ENCODE data around the gene RCBTB1.

DNA sequence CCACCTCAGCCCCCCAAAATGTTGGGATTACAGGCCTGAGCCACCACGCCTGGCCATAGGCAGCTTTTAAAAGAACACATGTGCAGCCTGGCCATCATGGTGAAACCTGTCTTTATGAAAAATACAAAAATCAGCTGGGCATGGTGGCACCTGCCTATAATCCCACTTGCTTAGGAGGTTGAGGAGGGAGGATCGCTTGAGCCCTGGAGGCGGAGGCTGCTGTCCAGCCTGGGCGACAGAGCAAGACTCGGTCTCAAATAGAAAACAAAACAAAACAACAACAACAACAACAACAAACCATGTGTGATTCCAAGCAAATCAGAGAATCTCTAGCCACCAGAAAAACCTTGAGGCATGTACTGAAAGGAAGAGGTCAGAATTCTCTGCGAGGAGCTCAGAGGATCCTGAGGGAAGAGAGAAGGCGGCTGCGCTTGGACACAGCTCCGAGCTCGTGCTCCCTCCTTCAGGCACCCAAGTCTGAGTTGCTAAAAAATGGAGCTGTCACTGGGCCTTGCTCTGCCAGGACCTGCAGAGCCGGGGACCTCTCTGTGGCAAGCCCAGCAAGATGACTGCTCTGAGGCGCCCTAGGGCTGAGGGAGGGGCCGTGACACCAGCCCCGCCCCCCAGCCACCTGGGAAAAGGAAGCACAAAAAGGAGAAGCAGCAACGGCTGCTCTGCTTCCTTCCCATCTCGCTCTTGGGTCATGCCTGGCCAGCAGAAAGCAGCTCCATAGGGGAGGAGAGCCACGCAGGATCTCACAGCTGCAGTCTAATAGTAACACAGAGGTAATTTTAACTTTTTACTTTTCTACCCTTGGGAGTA is 42.7 kb upstream of the RCBTB1 start, which contains the start of gene ARL11:
- TF ChIP-seq YY1 (IDR thresholded peaks at IDR 0.05; ENCODE audit: low read depth) (no peak), EP300 (IDR thresholded peaks at IDR 0.05; ENCODE audit: borderline replicate concordance) (no peak), REST (IDR thresholded peaks at IDR 0.05; ENCODE audit: low read depth) (no peak), TAF1 (IDR thresholded peaks at IDR 0.05; ENCODE audit: low read depth) (no peak), RAD21 (IDR thresholded peaks at IDR 0.05; ENCODE audit: low read depth) (no peak), CREB1 (IDR thresholded peaks at IDR 0.05; ENCODE audit: low read depth) (no peak), TEAD4 (IDR thresholded peaks at IDR 0.05) (no peak), TCF12 (IDR thresholded peaks at IDR 0.05; ENCODE audit: low read depth) (no peak), USF1 (IDR thresholded peaks at IDR 0.05) (no peak), EGR1 (IDR thresholded peaks at IDR 0.05) (no peak), FOXM1 (IDR thresholded peaks at IDR 0.05; ENCODE audit: borderline replicate concordance, low read depth) (no peak), CEBPB (IDR thresholded peaks at IDR 0.05) (no peak), NFIC (IDR thresholded peaks at IDR 0.05) (no peak)
- TF ChIP-seq, protein P1, sequence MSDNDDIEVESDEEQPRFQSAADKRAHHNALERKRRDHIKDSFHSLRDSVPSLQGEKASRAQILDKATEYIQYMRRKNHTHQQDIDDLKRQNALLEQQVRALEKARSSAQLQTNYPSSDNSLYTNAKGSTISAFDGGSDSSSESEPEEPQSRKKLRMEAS (IDR thresholded peaks at IDR 0.05): no peak

All from Ishikawa (cell line).